ENCODE measurements around the gene RPN2.

The RPN2 gene

DNA sequence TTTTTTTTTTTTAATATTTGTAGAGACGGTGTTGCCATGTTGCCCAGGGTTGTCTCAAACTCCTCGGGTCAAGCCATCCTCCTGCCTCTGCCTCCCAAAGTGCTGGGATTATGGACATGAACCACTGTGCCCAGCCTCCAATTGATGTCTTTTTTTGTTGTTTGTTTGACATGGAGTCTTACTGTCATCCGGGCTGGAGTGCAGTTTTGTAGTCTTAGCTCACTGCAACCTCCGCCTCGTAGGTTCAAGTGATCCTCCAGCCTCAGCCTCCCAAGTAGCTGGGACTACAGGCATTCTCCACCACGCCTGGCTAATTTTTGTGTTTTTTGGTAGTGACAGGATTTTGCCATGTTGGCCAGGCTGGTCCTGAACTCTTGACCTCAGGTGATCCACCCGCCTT is 9.7 kb downstream of the RPN2 start:
- DNase-seq: no peak

DNA sequence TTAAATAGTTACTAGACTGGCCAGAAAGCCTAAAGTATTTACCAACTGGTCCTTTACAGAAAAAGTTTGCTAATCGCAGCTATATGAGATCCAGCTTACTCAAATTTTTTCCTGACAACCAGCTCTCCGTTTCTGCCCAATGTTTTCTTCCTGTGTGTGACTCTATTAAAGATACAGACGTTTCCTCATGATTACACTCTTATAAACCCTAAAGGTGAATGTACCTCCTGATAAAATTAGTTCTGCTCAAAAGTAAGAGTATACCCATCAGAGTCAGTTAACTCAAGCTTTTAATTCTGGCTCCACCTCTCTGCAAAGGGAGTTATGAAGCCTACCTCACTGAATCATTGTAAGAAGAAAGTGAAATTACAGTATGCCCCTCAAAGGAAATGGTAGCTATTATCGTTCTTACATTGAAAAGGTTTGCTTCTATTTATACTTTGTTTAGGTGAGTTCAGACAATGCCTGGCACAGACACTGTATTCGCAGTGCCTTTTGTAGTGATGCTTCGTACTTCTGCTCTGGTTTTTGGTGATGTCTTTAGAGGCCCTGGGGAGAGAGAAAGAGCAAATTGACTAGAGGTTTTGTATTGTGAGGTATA is 10.4 kb downstream of the RPN2 start:
- no peak for DNase-seq

DNA sequence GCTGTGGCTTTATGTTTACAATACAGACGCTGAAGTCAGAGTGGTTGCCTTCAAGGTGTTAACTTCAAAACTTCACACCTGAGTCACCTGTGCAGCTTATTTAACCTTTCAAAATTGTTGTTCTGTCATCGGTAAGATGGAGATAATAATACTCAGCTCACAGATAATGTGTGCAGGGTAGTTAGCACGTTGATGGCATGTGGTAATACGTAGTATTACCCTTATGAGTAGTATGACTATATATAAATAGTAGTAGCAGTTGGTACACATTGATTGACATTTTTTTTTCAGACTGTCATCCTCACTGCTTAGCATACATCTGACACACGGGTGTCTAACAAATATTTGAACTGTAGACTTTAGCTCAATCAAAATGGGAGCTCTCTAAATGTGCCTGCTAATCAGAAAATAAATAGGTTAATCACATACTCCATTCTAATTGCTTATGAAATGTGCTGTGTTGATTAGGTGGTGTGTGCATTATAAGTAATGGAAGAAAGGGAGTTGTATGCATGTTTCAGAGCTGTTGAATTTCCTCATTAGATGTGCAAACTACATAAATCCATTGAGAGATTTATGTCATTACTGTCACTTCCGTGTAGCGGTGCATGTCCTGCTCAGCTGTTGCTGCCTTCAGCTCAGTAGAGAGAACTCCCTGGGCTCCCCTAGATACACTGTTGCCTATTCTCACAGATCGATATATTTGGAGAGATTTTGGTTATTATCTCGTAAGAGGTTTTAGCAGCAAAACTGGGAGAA is 11.4 kb downstream of the RPN2 start:
- no peak for DNase-seq

DNA sequence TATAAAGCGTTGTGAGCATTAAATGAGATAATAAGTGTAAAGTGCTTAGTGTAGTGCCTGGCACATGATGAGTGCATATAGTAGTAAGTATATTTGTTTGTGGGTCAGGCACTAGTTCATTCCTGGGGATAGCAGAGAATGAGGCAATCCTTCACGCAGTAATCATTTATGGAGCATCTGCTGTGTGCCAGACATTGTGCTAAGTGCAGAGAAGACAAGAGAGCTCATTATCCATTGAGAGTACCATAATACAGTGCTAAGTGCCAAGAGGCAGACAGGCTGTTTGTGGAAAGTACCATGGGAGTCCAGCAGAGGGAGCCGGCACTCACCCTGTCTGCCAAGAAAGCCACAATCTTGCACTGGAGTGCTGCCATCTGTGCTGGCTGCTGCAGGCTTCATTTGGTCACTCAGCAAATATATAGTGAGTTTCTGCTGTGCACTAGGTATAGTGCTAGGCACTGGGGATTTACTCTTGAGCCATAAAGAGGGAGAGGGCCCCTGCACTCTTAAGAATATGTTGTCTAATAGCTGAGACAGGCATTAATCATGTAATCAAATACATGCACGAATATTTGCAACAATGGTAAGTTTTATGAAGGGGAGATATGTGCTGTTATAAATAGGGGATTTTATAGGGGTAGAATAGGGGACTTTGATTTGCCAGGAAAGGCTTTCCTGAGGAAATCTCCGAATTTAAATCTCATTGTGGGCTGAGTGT is 13.2 kb downstream of the RPN2 start:
- peak; percentile 74 to 79 for DNase-seq

DNA sequence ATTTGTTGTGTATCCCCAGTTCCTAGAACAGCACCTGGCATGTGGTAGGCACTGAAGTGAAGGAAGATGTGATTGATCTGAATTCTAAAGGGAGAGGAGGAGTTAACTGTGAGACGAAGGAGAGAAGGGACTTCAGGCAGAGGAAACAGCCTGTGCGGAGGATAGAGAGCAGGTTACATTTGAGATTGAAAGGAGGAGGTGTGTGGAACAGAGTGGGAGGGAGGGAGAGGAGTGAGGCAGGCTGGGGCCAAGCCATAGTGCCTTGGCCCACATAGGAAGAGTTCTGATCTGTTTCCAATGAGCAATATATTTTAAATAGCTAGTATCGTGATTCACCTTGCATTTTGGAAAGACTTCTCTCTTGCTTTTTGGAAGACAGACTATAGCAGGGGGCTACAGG is 14.1 kb downstream of the RPN2 start:
- DNase-seq: no peak

DNA sequence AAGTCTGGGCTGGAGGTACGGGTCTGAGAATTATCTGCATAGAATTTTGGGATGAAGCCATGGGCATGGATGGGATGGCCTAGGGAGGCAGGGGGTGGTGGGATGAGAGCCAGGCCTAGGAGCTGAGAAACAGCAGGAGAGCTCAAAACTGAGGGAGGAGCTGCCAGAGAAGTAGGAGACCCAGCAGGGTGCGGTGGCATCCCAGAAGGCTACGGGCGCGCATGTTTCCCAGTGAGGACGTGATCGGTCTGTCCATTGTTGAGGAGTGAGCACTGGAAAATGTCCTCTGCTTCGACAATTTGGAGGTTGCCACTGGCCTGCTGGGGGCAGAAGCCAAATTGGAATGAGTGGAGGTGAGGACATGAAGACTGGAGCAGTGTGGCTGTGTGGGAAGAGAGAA is 14.7 kb downstream of the RPN2 start:
- no peak for DNase-seq

DNA sequence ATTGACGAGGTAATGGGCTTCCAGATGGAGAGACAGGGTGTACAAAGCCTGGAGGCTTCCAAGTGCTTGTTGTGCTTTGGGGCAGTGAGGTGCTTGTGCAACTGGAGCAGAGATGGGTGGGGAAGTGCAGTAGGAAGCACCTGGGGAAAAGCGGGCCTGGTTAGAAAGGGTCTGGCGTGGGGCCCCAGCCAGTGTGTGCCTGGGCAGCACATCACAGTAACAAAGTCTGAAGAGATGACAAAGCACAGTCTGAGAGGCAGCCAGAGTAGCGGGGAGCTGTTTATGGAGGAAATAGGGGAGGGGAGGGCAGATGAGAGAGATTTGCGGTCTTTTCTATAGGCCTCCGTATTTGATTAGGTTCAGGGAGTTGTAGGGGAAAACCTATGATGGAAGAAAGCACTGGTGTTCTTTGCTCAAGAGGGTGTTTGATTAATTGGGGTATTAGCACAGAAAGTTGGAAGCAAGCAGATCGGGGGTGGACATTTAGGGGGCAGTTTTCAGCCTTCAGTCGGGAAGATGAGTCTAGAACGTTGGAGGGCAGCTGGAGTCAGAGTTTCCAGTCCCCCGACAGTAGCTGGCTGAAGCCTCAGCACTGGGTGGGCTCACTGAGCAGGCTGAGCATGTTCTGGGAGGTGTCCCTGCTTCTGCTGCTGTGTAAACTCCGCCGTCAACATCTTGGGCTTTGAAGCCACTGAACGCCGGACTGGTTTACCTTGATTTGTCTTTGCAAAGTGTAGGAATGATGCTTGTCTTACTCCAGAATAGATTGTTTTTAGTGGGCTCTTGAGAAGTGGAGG is 15.7 kb downstream of the RPN2 start:
- DNase-seq: no peak

DNA sequence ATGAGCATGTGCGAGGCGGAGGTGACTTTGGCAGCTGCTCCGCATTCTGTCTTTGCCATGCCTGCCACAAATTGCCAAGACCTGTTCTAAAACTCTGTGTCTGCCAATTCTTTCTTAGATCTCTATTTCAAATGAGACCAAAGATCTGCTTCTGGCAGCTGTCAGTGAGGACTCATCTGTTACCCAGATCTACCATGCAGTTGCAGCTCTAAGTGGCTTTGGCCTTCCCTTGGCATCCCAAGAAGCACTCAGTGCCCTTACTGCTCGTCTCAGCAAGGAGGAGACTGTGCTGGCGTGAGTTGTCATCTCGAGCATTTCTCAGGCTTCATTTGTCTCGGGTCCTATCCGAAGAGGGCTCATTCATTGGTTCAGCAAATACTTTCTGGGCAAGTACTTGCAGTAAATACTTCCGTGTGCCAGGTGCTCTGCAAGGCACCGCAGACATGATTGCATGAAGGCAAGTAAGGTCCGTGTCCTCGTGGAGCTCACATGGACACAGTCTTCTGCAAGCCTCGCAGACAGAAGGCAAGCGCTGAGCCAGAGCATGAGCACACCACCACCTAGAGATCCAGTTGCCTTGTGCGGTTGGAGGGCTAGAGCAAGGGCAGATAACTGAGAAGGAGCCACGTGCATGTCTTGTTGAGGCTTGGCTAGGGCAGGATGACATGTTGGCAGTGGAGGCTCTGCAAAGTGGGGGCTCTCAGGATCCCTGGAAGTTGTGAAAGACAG is 20.0 kb downstream of the RPN2 start:
- no peak for DNase-seq

DNA sequence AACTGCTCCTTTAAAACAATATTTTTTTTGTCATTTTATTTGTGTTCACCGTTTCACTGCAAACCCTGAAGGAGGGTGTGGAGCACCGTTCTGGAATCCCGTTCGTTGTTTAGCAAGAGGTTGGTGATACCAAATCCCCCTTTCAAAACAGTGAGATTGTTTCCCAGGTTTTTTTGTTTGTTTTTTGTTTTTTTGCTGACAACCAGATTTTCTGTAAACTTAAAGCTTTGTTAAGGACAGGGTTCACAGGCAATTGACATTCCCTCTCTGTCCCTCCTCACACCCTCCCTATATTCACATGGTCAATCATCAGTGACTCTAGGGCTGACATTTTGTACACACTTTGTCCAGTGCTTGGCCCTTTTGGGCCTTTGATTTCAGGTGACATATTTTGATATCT is 21.2 kb downstream of the RPN2 start:
- no peak for DNase-seq

DNA sequence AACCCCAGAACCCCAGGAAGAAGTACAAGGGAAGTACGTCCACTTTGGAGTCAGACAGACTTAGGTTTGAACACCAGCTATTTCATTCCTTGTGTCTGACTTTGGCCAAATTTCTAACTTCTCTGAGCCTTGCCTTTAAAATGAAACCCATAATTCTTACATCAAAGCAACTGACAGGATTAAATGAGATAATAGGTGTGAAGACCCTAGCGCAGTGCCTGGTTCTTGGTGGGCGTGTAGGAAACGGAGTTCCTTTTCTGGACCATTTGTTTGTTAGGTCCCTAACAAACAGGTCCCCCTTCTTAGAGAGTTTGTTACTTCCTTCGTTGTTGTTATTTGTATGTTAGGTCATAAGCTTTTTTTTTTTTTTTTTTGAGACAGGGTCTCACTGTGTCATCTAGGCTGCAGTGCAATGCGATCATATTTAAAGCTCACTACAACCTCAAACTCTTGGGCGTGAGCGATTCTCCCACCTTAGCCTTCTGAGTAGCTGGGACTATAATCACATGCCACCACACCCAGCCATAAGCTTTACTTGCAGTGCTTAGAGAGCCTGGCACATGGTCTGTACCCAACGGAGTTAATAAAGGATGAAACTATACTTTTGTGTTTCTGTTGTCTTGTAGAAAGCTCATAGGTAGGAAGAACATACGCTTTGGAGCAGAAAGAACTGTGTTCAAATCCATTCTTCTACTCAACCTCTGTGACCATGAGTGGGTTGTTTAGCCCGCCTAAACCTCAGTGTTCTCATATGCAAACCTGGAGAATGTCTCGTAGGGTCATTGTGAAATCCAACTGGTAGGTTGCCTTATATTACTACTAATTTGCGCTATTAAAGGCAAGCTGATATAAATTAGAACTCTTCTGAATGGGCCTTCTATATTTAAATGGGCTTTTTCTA is 22.0 kb downstream of the RPN2 start:
- DNase-seq: no peak

DNA sequence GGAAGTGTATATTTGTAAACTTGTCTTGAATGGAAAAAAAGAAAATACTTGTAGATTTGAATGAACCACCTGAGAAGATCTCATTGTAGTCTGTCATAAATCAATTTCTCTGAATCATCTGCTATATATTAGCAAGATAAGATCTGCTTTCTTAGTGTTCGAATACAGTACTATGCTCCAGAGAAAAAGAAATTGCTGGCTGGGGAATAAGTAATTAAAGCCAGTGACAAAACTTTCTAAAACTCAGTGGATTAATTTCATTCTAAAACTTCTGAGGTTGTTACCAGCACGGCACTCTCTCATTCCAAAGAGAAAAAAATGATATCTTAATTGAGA is 22.7 kb downstream of the RPN2 start:
- DNase-seq: no peak

DNA sequence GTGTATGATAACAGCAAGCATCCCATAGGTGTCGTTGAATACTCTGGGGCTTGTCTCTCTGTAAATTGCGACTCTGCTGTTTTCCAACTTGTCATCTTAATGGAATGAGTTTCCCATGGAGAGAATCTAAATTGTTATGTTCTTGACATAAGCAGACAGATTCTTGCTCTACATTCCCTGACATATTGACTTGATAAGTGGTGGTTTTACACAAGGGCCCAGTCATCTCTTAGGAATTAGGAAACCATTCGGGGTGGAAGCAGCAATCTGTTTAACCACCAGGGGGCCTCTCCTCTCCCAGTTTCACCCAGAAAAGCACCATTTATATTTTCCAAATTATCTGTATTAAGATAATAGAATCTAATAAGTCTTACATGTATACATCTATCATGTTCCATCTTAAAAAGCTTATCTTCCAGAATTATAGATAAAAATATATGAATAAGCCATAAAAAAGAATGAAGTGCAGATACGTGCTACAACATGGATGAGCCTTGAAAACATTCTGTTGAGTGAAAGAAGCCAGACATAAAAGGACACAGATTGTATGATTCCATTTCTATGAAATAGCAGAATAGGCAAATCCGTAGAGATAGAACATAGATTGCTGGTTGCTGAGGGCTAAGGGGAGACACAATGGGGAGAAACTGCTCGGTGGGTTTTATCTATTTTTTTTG is 23.3 kb downstream of the RPN2 start:
- peak in 1 of 2 experiments; percentile 24 for DNase-seq

DNA sequence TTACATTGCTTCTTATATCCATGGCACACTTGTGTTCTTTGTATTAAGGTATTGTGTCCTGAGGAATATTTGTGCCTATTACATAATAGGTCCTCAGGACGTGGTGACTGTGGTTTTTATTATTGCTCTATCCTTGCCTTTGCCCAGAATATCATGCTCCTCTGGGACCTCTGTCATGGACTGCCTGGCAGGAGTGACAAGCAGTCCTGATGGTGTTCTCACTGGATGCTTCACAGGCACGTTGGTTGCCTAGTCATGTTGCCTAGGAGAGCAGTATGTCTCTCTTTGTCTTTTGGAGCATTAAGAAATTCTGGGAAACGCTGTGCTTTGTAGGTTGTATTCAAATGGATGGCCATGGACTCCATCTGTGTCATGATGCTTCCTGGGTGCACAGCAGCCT is 24.9 kb downstream of the RPN2 start:
- DNase-seq: no peak

DNA sequence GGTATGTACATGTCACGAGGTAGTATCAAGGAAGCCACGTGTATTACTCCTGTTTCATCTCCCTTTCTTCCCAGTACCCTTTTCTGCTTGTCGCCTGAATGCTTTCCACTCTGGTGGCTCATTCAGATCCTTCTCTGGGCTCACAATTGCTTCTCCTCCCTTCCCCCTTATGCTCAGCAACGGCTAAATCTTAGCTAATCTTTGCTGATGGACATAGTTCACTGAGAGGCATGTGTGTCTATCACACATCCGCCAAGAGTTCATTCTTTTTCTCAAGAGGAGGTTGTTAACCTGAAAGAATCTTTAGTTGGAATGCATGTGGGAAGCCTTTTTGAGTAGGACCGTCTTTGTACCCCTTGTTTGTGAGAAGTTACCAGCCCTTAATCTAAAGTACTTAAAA is 26.0 kb downstream of the RPN2 start:
- DNase-seq: no peak

DNA sequence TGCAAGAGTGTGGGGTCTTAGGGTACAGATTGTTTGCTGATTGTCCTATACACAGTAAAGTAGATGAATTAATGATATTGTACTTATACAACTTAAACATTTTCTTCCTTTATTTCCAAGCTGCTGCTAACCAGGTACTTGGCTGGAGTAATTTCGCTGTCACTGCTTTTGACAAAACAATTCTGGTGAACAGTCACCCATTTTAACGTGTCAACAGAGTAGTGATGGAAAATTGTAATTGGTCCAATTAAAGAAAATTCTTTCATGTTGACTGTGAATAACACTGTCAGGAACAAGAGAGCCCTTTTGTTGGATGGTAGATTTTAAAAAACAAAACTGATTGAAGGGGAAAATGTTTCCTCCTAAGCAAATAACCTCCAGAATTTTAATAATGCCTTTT is 26.7 kb downstream of the RPN2 start:
- DNase-seq: no peak

DNA sequence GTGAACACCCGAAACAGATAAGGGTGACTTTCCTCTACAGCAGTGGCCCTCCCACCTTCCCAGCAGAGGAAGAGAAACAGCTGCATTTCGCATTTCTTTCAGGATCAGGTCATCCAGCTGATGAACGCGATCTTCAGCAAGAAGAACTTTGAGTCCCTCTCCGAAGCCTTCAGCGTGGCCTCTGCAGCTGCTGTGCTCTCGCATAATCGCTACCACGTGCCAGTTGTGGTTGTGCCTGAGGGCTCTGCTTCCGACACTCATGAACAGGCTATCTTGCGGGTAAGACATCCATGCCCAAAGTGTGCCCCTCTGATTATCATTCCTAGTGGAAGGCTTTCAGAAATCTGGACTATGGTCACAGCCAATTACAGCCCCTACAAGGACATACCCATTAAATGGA is 28.0 kb downstream of the RPN2 start:
- no peak for DNase-seq

DNA sequence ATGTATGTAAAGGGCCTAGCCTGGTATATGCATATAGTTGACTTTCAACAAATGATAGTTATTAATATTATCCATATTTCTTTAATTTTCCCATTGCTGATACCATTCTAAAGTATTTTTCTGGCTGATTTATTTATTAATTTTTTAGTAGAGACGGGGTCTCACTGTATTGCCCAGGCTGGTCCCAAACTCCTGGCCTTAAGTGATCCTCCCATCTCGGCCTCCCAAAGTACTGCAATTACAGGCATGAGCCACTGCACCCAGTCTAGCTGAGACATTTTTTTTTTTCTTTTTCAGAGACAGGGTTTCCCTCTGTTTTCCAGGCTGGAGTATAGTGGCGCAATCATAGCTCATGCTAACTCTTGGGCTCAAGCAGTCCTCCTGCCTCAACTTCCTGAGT is 30.1 kb downstream of the RPN2 start:
- DNase-seq: no peak

DNA sequence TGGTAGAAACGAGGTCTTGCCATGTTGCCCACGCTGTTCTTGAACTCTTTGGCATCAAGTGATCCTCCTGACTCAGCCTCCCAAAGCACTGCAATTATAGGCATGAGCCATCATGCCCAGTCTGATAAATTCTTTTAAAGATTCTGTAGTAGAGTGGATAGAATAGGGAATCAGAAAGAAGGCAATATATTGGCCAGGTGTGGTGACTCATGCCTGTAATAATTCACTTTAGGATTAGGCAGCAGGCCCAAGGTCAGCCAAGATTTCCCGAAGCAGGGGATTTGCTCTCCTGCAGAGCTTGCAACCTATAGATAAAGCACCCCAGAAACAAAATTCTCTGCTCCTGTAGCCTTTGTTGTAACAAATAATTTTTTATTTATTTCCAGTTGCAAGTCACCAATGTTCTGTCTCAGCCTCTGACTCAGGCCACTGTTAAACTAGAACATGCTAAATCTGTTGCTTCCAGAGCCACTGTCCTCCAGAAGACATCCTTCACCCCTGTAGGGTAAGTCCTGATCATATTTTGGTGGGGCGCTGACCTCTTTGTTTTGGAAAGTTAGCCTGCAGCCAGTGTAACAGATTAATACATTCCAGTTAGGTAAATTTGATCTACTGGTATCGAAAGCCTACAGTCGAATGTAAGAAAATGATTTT is 30.7 kb downstream of the RPN2 start:
- no peak for DNase-seq

DNA sequence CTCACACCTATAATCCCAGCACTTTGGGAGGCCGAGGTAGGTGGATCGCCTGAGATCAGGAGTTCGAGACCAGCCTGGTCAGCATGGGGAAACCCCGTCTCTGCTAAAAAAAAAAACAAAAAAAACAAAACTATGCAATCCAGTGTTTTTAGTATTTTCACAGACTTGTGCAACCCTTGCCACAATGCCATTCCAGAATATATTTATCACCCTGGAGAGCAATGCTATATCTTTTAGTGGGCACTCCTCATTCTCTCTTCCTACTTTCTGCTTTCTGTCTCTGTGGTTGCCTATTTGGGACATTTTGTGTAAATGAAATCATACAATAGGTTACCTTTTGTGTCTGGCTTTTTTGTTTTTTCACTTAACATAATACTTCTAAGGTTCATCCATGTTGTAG is 39.3 kb downstream of the RPN2 start:
- no peak for DNase-seq

DNA sequence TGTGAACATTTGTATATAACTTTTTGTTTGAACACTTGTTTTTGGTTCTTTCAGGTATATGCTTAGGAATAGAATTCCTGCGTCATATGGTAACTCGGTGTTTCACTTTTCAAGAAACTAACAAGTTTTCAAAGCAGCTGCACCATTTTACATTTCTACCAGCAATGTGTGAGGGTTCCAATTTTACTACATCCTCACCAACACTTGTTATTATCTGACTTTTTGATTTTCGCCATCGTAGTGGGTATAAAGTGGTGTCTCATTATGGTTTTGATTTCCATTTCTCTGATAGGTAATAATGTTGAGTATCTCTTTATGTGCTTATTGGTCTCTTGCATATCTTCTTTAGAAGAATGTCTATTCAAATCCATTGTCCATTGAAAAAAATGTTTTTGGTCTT is 39.8 kb downstream of the RPN2 start:
- DNase-seq: no peak
